Measurements from ENCODE around the gene FGG.

DNA sequence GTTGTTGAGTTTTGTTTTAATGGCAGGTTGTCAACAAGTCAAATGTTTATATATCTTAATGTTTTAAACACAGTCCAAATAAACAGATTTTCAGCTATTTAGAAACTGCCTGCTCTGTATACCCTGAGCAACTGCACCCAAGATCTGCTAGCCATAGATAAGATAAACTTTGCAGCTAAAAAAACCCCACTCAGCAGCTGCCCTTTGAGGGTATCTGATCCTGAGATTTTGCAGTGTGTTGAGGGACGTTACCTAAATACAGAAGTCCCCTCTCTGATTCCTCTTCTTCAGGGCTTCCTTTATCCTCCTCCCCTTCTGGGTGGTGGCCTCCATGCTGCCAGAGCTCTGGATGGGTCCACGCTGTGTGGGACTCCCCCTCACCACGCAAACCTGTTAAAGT, 11.0 kb upstream of the FGG start:
- TF ChIP-seq CTCF (IDR thresholded peaks at IDR 0.05; ENCODE audit: low read length) = no peak
- TF ChIP-seq EZH2phosphoT487 (IDR thresholded peaks at IDR 0.05; ENCODE audit: low read length) = no peak
- TF ChIP-seq EZH2 (optimal IDR thresholded peaks at IDR 0.05; ENCODE audit: low read depth, low read length) = no peak

Data from MM.1S (cell line).